Dedifferentiated amniotic fluid mesenchymal stem cell (primary cell): ENCODE data around the gene MZT2A.
"Not testable (repeated sequence)": the region's sequence is repeated elsewhere in the genome, so short reads cannot be mapped to it uniquely, and the experiment has no call there.

ENCODE experiments used
- DNase-seq: peaks from one replicate; pipeline ENCODE4 v3.0.0-alpha.2; 2016; ENCODE audit errors: extremely low spot score

Gene MZT2A

GRCh38 chr2:131492015-131492417, at the start of gene MZT2A:
Gene MZT2A, minus strand, starts transcription at chr2:131492397. Its CDS starts 21 bp downstream, at chr2:131492376.
- DNase-seq, result not testable (repeated sequence)

GRCh38 chr2:131538856-131539255, 46.7 kb upstream of the MZT2A start:
- DNase-seq, result not testable (repeated sequence)

- not testable (repeated sequence) for DNase-seq
Observed at GRCh38 chr2:131536841-131537240, 44.6 kb upstream of the MZT2A start.

GRCh38 chr2:131535951-131536826, 44.0 kb upstream of the MZT2A start:
- DNase-seq, result not testable (repeated sequence)

GRCh38 chr2:131535526-131535925, 43.3 kb upstream of the MZT2A start:
- no peak for DNase-seq

DNA sequence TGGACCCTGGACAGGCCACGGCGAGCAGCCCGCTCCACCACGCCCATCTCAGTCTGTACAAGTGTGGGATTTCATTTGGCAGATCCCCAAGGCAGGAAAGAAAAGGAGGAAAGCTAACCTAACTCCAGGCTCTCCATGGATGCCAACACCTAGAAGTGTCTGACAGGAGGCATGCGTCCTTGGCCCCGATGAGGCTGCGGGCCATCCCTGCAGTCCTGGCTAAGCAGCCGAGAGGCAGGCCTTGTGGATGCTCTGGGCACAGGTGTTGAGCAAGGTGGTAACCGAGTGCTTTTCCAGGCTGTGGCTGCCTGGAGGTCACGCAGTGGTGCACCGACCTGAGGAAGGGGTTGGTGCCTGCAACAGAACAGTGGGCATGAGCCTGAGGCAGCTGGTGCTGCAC, 42.8 kb upstream of the MZT2A start:
- DNase-seq, result not testable (repeated sequence)

DNA sequence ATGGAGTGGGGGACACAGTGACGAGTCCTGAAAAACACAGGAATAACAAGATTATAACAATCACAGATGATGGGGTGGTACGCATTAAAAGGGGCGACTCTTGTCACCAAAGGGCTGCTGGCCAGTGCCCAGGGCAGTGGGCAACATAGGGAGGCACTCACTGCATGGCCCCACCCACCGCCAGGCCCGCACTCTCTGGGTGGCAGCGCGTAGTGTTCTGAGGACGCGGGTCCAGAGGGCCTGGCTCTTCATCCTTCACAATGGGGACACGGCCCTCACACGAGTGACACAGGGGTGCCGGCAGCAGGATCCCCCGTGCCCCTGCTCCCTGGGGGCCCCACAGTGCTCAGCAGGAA, 42.1 kb upstream of the MZT2A start:
- DNase-seq, result not testable (repeated sequence)

- DNase-seq, result not testable (repeated sequence)
Observed at GRCh38 chr2:131533609-131534316, 41.6 kb upstream of the MZT2A start.

GRCh38 chr2:131532723-131533608, 40.8 kb upstream of the MZT2A start:
- DNase-seq, result not testable (repeated sequence)

GRCh38 chr2:131531547-131532185, 39.5 kb upstream of the MZT2A start:
- DNase-seq, result not testable (repeated sequence)

GRCh38 chr2:131530626-131531344, 38.6 kb upstream of the MZT2A start:
- not testable (repeated sequence) for DNase-seq

GRCh38 chr2:131529864-131530445, 37.8 kb upstream of the MZT2A start:
- not testable (repeated sequence) for DNase-seq

DNA sequence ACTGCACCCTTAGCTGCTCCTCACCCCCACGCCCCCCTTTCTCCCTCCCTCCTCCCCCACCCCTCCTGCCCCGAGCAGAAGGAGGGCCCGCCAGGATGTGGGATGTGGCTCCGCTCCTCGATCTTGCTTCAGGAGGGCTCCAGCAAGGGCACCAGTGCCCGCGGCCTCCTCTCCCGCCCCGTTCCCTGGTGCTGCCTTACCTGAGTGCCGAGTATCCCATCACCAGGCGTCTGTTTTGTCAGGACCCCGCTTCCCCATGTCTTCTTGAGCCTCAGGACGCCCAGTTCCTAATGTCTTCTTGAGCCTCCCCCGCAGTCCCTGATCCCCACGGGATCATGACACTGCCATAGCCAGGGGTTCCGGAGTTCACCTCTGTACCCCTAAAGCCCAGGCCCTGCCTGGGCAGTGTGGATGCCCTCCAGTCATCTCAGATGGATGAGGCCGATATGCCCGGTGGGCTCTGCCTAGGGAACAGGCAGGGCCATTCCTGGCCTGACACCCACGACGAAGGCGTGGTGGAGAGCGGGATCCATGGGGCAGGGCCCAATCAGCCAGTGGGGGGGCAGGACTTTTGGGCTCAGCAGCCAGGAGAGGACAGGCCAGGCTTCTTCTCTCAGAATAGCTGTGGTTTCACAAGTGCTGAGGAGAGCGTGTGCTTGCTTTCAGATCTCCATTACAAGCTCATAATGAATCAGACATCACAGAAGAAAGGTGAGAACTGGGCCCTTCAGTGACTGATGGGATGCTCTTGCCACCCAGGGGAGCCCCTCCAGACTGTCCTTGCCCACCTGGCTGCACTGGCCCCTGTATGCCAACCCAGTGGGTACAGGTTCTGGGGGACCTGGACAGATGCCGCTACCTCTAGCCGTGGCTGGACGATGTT, 37.0 kb upstream of the MZT2A start:
- DNase-seq, result not testable (repeated sequence)

GRCh38 chr2:131527131-131528001, 35.2 kb upstream of the MZT2A start, which contains the start of gene CCDC74A:
Gene CCDC74A, plus strand, starts transcription at chr2:131527888. Its CDS starts 83 bp downstream, at chr2:131527971.
- DNase-seq, result not testable (repeated sequence)

DNA sequence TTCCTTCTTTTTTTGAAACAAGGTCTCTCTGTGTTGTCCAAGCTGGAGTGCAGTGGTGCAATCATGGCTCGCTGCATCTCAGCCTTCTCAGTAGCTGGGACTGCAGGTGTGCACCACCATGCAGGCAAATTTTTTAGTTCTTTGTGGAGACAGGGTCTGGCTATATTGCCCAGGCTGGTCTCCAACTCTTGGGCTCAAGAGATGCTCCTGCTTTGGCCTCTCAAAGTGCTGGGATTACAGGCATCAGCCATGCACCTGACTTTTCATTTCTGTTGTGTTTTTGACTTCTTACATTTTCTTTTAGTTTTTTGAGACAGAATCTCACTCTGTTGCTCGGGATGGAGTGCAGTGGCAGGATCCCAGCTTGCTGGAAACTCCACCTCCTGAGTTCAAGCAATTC, 33.1 kb upstream of the MZT2A start:
- not testable (repeated sequence) for DNase-seq

DNA sequence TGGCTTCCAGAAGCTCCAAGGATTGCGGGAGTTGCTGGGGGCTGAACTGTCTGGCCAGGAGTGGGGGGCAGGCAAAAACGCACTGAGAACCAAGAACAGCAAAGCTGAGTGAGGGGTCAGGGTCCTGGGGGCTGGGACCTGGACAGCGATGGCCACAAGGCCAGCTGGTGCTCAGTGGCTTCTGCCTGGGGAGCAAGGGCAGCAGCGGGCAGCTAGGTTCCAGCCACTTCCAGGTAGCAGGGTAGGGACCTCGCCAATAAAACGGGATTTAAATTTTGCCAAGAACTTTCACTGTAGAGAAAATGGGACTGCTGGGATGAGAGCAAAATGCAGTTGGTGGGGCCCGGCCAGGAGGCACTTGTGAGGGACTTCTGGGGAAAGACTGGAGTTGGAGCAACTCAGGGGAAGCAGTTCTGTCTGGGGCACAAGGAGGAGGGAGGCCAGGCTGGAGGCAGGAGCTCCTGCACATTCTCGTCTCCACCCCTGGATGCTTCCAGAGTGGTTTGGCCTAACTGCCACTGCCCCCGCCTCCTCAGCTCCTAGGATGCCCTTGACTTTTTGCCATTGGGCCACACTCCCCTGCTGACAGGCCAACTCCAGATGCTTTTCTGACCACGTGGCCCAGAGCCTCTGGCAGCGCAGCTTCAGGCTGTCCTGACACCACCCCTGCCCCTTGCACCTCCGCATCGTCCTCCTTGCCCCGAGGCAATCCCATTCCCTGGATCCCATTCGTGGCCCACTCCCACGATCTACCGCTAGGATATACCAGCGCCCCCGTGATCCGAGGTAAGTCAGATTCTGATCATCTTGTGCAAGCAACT, 30.0 kb upstream of the MZT2A start:
- no peak for DNase-seq

DNA sequence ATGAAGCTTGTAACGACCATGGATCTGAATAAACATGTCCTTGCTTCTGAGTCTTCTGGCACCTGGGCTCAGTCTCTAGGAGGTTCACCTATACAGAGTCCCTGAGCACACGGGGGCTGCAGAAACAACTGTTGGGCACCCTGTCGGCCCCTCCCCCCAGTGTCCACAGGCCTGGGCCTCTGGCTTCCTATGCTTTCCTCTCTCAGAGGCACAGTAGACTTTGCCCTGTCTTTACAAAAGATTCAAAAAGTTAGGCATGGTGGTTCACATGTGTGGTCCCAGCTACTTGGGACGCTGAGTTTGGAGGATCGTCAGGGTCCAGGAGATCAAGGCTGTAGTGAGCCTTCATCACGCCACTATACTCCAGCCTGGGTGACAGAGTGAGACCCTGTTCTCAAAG, 29.3 kb upstream of the MZT2A start:
- DNase-seq, result not testable (repeated sequence)
